ENCODE measurements around the gene MALRD1. TPM values are rescaled to one million over a fixed set of nuclear protein-coding genes. Genes with fewer than 3 reads are reported as not detected.
A peak's percentile ranks its signal among the peaks of the same experiment; 100 is the strongest.

The MALRD1 gene
- total RNA-seq (2014; rRNA removed; shearing (Covaris generic)) = 0.16 TPM in 1 of 2 replicates, not detected in the other

DNA sequence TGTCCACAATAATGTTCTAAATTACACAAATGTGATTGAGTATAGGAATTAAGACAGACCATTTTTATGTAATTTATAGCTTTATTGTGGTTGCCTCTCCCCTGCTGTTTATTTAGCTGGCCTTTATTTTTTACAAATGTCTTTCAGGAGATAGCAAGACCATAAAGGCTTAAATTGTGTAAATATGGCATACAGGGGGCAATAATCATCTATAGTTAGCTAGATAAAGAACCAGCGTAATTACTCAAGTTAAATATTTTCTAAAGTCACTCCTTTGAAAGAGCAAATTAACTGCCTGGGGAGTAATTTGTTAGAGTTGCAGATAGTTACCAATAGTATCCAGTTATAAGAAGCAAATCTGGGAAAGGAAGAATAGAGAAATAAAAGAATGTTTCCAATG, at the start of gene MALRD1:
Gene MALRD1 (plus strand): TSS at position 313 of the 400 bp plus-strand sequence. CDS start 138 bp downstream, outside the sequence.
- no peak for DNase-seq (ENCODE audit: low spot score)

DNA sequence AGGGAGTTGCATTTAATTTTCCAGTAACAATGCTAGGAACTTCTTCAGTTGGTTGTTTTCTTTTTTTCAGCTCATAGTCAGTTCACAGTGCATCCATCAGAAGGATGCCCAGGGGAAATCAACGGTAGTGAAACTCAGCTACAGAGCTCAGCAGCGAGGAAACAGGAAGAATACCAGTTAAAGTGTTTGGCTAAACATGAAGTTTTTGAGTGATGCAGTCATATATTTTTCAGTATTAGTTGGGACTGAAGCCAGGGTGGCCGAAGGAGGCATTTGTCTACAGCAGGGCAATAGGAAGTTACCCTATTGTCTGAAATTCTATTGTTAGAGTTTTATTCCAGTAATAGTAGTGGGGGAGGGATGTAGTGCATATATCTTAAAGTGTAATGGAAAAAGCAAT, 45.3 kb upstream of the MALRD1 start:
- no peak for DNase-seq (ENCODE audit: low spot score)

DNA sequence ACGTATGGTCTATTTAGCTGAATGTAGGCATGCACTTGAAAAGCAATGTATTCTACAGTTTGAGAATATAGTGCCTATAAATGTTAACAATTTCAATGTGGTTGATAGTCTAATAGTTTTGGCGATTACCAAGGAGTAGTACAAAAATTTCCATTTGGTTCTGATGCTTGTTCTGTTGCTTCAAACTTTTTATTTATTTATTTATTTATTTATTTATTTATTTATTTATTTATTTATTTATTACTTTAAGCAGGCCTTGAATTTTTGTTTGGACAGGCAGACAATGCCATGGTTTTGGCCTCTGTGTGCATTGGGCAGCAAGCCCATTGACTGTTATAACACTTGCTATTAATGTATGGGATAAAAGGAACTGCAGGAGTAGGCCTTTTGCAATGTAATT, 36.5 kb upstream of the MALRD1 start:
- DNase-seq (ENCODE audit: low spot score) = no peak

DNA sequence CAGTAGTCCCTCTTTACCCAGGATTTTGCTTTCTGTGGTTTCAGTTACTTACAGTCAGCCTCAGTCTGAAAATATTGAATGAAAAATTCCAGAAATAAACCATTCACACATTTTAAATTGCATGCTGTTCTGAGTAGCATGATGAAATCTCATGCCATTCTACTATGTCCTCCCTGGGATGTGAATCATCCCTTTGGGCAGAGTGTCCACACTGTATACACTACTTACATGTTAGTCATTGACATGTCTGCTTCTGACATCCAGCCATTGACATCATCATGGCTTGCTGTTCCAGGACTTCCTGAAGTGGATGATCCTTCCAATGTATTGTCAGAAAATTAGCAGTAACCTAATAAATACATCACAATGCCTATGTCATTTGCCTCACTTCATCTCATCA, 34.6 kb upstream of the MALRD1 start:
- peak; percentile 29 for DNase-seq (ENCODE audit: low spot score)

DNA sequence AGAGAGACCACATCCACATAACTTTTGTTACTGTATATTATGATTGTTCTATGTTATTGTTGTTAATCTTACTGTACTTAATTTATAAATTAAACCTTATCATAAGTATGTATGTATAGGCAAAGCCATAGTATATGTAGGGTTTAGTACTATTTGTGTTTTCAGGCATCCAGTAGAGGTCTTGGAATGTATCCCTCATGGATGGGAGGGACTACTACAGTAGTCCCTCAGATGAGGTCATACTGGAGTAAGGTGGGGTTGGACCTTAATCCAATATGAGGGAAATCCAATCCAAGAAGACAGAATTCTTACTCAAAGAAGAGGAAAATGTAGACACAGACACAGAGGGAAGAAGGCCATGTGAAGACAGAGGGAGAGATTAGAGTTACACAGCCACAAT, 34.1 kb upstream of the MALRD1 start:
- no peak for DNase-seq (ENCODE audit: low spot score)

DNA sequence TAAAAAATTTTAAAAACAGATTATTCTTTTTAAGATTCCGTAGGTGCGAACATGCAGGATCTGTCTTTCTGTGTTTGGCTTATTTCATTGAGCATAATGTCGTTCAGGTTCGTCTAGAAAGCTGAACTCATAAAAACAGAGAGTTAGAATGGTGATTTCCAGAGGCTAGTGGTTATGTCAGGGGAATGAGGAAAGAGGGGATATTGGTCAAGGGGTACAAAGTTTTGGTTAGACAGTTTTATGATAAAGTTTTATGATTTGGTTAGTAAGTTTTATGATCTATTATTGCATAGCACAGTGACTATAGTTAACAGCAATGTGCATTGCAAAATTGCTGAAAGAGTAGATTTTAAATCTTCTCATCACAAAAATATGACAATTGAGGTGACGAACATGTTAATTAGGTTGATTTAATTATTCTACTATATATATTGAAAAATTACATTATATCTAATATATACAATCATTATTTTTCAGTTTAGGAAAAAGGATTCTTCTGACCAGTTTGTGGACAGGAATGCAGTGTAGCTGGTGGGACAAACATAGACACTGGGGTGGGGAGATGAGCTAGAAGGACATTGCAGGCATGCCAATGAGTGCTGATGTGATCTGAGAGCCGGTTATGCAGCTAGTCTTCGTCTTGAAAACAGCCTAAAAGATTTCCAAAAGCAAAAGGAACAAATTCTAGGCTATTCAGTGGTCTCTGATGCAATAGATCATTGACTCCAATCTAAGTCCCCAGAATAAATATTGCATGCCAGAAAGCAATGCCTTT, 31.3 kb upstream of the MALRD1 start:
- no peak for DNase-seq (ENCODE audit: low spot score)

DNA sequence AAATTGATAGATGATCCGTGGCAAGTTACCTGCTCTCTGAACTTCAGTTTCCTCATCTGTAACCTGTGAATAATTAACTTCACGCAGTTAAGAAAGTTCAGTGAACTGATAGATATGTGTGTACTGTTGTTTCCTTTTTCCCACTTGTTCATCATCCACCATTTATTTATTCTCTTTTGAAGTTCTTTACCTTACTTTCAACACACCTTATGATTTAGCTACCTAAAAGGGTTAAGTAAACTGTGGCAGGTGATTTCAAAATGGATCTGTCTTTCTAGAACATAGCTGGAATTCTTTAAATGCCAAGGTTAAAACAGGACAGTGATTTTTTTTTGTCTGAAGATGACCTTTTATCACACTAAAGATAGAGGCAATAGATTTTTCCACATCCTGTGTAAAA, 27.4 kb upstream of the MALRD1 start:
- no peak for DNase-seq (ENCODE audit: low spot score)

DNA sequence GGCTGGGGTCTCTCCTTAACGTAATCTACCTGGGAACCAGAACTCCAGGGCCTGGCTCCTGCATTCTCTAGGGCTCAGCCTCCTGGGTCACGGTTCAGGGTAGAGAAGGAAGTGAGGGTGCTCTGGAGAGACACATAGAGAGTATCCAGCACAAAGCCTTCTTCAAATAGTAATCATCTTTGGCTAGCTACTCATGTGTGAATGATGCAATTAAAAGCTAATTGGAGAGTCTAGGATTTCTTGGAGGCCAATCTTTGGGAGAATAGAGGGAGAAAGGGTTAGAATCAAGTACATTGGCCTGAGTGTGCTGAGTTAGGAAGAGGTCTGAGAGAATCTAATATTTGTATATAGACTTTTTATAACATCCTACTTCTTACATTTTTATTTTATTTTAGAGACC, 24.0 kb upstream of the MALRD1 start:
- DNase-seq (ENCODE audit: low spot score) = no peak

DNA sequence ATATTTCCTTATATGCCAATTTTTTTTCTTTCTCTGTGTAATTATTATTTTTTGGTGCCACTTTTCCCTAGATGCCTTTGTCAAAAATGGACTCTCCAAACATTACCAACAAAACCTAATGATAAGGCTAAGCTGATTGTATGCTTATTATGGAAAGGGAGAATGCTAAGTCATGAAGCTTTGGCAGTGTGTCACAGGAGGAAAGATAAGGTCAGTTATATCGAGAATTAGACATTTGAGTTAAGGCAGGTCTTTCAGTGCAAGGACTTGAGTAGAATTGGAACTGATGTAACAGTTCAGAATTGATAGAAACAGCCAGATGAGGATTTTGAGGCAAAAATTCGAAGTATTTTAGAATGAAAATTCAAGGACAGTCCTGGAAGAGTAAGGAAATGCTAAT, 16.8 kb upstream of the MALRD1 start:
- DNase-seq (ENCODE audit: low spot score) = no peak

DNA sequence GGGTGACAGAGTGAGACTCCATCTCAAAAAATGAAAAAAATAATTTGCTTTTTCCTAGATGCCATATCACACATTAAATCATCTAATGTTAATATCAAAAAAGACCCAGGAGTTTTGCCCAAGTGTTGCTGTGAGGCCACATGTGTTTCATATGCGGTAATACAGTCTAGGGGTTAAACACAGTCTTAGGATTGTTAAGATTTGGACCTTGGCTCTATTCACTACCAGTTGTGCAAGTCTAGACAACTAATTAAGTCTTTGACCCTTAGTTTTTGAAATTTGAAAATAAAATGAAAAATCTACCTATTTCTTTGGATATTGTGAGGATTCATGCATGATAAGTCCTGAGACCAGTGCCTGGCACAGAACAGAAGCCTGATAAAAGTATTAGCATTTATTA, 14.9 kb upstream of the MALRD1 start:
- no peak for DNase-seq (ENCODE audit: low spot score)

DNA sequence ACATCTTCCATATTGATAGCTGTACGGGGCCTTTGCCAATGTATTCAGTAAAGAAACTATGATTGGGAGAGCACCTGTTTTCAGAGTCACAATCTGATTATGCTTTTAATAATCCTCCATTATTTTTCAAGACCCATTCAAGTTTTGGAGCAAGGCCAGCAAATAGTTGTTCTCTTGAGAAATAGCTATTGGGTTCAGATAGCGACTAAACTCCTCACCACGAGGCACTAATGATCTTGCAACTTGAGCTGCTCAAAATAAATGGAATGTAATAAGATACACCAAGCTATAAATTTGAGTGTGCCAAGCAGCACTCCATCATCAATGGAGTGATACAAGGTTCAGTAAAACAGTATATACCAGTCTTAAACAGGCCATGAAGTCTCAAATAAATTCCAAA, 7.4 kb upstream of the MALRD1 start:
- no peak for DNase-seq (ENCODE audit: low spot score)

DNA sequence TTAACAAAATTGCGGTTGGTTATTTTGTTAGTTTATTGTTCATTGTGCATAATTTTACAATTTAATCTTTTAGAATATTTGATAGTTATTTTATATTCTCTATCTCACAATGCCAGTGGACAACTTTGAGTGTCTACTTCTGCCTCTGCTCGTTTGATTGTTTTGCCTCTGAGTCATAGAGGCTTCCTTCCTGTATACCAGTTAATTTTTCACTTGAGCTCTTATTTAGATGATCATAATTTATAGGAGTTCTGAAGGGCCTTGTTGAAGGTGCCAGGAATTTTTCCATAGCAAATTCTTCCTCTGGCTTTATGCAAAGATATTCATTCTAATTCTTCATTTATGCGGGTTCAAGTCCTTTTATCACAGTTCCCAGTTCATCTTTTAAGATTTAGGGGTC, 5.2 kb upstream of the MALRD1 start:
- DNase-seq (ENCODE audit: low spot score) = no peak

DNA sequence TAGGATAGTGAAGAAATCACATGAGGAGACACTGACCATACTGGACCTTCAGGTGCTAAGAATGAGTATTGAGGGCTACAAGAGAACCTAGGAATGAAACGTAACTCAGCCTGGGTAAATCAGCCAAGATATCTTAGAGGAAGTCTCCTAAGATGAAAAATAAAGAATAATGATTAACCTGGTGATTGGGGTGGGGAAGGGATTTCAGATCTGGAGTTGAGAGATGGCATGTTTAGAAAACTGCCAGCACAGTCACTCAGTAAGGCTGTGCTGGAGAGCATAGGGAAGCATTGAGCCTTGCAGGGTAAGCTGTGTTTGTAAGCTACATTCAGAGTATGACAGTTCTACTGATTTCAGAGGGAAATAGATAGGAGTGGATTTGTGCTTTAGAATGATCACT, 1.9 kb upstream of the MALRD1 start:
- no peak for DNase-seq (ENCODE audit: low spot score)

DNA sequence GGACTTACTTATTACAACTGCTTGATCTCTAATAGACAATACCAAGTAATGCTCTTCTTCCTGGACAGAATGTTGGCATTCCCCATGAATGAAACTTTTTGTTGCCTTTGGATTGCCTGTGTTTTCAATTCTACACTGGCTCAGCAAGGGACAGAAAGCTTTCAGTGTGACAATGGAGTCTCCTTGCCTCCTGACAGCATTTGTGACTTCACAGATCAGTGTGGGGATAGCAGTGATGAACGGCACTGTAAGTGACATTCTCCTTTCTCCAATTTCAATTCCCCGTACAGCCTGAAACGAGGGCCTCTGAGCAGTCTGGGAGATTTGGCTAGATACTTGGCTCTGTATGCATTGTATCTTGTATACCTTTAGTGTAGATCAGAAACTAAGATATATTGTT, 290 bp downstream of the MALRD1 start:
- no peak for DNase-seq (ENCODE audit: low spot score)

DNA sequence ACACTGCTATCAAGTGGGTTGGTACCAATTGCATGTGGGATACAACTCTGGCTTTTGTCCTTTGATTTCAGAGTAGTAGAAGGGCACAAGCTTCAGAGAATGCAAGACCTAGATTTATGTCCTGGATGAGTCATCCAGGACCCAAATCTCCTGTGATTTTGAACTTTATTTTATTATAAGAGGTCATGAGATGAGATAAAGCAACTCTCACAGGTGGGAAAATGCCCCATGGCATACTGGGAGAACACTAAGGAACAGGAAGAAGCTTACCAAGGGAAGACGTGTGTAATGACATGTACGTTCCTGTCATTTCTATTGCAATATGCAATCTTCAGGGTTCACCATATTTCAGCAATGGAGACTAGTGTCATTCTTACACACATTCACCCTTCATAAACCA, 966 bp downstream of the MALRD1 start:
- DNase-seq (ENCODE audit: low spot score) = no peak

DNA sequence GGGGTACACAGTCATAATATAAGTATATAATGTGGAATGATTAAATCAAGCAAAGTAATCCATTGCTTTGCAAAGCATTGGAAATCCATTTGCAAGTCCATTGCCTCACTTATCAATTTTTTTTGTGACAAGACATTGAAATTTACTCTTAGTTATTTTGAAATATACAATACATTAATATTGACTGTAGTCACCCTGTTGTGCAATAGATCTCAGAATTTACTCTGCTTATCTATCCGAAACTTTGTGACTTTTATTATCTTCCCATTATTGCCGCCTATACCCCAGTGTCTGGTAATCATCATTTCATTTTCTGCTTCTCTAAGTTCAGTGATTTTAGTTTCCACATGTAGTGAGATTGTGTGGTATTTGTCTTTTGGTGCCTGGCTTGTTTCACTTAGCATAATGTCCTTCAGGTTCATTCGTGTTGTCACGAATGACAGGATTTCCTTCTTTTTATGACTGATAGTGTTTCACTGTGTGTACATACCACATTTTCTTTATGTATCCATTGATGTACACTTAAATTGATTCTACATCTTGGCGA, 5.8 kb downstream of the MALRD1 start:
- DNase-seq (ENCODE audit: low spot score) = no peak

DNA sequence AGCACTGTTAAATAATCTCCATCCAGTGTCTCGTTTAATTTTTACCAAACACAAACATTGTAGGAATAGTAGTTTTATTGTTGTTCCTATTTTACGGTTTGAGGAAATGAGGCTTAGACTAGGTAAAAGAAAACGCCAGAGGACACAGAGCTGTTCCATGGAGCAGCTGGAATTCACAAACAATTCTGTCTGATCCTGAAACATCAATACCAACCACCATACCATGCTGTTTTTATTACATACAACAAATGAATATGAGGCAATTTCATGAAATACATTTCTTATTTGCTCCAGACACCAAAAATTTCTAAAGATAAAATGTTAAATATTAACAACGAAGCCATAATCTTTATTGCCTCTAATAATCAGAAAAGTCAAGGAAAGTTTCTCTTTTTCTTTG, 9.4 kb downstream of the MALRD1 start:
- DNase-seq (ENCODE audit: low spot score) = no peak

DNA sequence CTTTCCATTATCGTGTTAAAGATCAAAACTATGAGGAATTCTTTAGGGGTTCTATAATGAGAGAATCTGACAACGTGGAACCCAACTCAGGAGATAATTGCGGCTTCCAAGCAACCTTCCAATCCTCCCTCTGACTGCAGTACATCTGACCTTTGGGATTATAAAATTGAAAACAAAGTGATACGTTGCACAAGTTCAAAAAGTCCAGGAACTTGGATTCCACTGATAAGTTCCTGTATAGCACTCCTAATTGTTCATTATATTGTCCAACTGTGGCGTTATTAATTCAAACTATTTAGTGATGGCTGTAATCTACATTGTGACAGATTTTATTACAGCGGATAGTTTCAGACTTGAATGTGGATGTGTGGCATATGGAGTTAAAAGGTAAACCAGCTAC, 15.4 kb downstream of the MALRD1 start:
- no peak for DNase-seq (ENCODE audit: low spot score)

DNA sequence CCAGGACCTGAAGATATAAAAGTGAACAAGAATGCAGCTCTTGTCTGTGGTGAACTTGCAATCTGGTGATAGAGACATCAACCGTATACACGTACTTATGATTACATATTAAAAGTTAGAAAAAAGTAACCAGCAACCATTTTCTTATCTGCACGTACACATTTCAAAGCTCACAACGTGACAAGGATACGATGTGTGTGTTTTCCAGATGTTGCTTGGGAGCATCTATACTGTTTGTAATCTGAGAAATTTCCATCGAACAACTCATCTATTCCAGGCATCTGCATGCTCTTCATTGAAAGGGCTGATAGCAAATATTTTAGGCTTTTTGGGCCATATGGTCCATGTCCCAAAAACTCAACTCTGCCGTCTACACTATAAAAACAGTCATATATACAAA, 23.3 kb downstream of the MALRD1 start:
- no peak for DNase-seq (ENCODE audit: low spot score)

DNA sequence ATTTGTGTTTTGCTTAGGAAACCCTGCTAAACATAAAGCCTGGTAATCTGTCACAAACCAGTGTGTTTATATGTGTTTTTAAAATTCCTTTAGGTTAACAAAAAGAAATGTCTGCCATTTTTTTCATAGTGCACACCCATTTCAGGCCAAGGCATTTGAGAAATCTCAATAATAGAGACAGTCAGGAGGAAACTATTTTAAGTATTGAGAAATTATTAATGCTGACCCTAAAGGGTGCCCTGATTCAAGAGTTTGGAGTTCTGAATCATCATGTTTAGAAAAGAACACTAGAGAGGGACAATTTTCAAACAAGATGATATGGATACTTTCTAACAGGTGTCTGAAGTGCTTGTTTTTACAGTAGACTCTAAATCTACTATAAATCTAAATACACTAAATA, 28.7 kb downstream of the MALRD1 start:
- DNase-seq (ENCODE audit: low spot score) = no peak

DNA sequence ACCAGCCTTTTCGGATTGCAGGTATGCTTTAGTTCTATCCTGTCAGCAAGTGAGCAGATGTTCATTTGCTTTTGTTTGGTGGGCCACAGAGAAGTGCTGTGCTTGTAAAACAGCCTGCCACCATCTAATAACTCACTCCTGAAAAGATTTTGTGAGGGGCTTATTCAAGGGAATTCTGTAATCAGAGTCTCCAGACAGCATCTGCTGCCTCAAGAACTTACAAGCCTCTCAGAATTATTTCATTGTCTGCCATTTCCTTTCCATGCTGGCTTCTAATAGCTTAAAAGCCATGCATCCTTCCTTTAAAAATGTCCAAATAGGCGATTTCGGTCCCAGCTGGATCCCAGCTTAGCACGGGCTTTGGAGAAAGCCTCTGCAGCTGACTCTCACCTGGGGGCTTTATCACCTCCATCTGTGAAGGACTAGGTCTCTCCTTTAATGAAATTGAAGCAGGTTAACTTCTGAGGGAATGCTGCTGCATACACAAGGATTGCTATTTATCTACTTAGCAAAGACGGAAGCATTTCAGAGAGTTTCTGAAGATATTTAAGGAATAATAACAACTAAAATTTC, 48.0 kb downstream of the MALRD1 start:
- DNase-seq (ENCODE audit: low spot score) = no peak

DNA sequence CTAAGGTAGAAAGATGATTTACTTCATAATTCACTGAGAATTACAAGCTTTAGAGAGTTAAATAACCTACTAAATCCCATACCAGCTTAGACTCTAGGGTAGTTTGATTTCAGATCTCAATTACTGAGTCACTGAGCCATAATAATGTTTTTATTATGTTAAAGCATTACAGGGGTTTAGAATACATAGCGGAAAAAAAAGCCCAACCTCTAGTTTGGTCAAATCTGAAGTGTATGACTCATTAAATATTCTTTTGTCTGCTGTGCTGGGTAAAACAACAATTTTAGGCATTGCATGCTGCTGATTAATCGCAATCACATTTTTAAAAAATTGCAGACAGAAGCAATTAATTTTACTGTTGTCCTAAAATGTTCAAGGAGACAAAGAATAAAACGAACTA, 48.5 kb downstream of the MALRD1 start:
- DNase-seq (ENCODE audit: low spot score) = no peak

DNA sequence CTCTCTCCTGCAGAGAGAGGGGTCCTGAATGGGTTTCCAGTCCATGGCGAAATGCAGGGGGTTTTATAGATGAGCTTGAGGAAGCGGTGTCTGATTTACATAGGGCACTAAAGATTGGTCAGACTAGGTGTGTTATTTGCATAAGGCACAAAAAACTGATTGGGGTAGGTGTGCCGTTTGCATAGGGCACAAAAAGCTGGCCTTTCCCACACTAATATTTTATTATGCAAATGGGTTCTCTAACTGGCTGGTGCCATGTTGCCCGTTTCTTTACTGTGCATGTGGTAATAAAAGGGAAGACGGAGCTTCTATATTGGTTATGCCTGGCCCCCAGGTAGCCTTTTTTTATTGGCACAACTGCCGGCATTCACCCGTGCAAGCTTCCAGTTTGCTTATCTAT, 50.2 kb downstream of the MALRD1 start:
- no peak for DNase-seq (ENCODE audit: low spot score)

DNA sequence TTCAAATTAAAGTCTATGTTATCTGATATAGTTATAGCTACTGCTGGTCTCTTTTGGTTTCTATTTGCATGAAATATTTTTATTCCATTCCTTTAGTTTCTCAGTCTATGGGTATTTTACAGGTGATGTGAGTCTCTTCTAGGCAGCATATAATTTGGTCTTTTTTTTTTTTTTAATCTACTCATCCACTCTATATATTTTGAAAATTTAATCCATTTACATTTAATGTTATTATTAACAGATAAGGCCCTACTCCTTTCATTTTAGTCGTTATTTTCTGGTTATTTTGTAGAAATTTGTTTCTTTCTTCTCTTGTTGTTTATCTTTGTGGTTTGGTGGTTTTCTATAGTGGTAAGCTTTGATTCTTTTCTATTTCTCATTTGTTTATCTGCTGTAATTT, 58.8 kb downstream of the MALRD1 start:
- no peak for DNase-seq (ENCODE audit: low spot score)

Measured in H4 (cell line).